ENCODE results near the gene SRP14. TPM values are rescaled to one million over a fixed set of nuclear protein-coding genes. Genes with fewer than 3 reads are reported as not detected.
A peak's percentile ranks its signal among the peaks of the same experiment; 100 is the strongest.
"Not testable (repeated sequence)": the region's sequence is repeated elsewhere in the genome, so short reads cannot be mapped to it uniquely, and the experiment has no call there.

Gene SRP14
- polyA plus RNA-seq, 1 experiment, result 305 TPM

- Histone ChIP-seq H3K36me3 (ENCODE audit: control insufficient read depth, insufficient read depth, low read length) (no peaks in the 10 kb centered on the region; the same call in 1 of the 2 replicates), H3K27me3 (ENCODE audit: control insufficient read depth, insufficient read depth, low read length) (no peaks in the 10 kb centered on the region), H3K4me3 (ENCODE audit: low read depth, low read length) (no peak overlapping the region)
- ChIA-PET CTCF (interaction anchor here (1.0 to 2.2 kb wide), 4 partner anchors 117 to 235 kb away, joined by 3 to 15 read pairs (median 4); no protein-coding TSS in a partner anchor), POLR2A (no interaction called here)
- TF ChIP-seq, protein P1, sequence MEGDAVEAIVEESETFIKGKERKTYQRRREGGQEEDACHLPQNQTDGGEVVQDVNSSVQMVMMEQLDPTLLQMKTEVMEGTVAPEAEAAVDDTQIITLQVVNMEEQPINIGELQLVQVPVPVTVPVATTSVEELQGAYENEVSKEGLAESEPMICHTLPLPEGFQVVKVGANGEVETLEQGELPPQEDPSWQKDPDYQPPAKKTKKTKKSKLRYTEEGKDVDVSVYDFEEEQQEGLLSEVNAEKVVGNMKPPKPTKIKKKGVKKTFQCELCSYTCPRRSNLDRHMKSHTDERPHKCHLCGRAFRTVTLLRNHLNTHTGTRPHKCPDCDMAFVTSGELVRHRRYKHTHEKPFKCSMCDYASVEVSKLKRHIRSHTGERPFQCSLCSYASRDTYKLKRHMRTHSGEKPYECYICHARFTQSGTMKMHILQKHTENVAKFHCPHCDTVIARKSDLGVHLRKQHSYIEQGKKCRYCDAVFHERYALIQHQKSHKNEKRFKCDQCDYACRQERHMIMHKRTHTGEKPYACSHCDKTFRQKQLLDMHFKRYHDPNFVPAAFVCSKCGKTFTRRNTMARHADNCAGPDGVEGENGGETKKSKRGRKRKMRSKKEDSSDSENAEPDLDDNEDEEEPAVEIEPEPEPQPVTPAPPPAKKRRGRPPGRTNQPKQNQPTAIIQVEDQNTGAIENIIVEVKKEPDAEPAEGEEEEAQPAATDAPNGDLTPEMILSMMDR (IDR thresholded peaks at IDR 0.05; ENCODE audit: insufficient read depth, low read depth, low read length), result no peak
- no peak for DNase-seq (ENCODE audit: low read depth)
Observed at GRCh38 chr15:40040770-40041169, 1.8 kb upstream of the SRP14 start.

- CTCF ChIA-PET, result interaction anchor here (1.0 to 3.2 kb wide), 7 partner anchors 10 to 236 kb away, joined by 3 to 15 read pairs (median 4); no protein-coding TSS in a partner anchor
- Histone ChIP-seq H3K4me3 (ENCODE audit: low read depth, low read length) (no peak overlapping the region), H3K36me3 (ENCODE audit: control insufficient read depth, insufficient read depth, low read length) (no peaks in the 10 kb centered on the region; the same call in 1 of the 2 replicates), H3K27me3 (ENCODE audit: control insufficient read depth, insufficient read depth, low read length) (no peaks in the 10 kb centered on the region)
- DNase-seq (ENCODE audit: low read depth), result no peak
- POLR2A ChIA-PET, result no interaction called here
- TF ChIP-seq, protein P1 (IDR thresholded peaks at IDR 0.05; ENCODE audit: insufficient read depth, low read depth, low read length), result no peak
Observed at GRCh38 chr15:40040293-40040635, 1.3 kb upstream of the SRP14 start.

DNA sequence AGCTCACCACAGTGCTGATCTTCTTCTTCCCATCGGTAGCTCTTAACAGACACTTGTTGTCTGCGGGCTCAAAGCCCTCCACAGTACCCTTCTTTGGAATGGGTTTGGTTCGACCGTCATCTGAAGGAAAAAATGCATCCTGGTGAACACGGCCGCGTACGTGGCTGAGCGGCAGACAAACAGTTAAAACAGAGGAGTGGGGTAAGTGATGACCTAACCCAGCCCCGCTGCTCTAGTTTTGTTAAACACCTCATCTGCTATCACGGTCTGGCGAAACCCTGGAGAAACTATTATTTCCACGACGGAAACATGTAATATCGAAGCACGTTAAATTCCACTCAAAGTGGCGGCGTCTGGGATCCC lies 725 bp downstream of the SRP14 start:
- POLR2A ChIA-PET, result no interaction called here
- H3K4me3 ChIP-seq (ENCODE audit: low read depth, low read length), result peak overlapping the region; percentile 99
- no peaks in the 10 kb centered on the region for H3K27me3 ChIP-seq (ENCODE audit: control insufficient read depth, insufficient read depth, low read length)
- CTCF ChIA-PET, result interaction anchor here (0.7 to 3.3 kb wide), 7 partner anchors 8 to 293 kb away, joined by 3 to 14 read pairs (median 3); partner anchors contain the start of gene BMF
- H3K36me3 ChIP-seq (ENCODE audit: control insufficient read depth, insufficient read depth, low read length), result peaks cover 2% of the 10 kb centered on the region
- TF ChIP-seq, protein P1 (IDR thresholded peaks at IDR 0.05; ENCODE audit: insufficient read depth, low read depth, low read length), result no peak
- DNase-seq (ENCODE audit: low read depth), result no peak

DNA sequence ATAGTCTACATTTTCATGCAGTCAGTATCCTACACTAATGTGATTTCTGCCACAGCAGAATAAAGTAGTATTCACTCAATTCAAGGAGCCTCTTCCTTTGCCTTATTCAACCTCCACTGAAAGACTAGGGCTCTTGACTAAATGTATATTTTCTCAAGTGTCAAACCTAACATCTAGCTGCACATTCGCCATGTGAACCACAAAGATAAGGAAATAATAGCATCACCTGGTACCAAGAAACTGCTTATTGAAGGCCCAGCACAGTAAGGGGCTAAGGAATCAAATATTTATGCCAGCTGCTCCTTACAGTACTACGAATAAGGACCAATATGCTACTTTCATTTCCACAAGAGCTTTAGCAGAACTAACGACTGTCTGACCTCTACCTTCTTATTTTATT lies 1.3 kb downstream of the SRP14 start:
- no peak for DNase-seq (ENCODE audit: low read depth)
- CTCF ChIA-PET, result interaction anchor here (0.7 to 3.3 kb wide), 10 partner anchors 9 to 292 kb away, joined by 3 to 14 read pairs (median 3); partner anchors contain the start of gene BMF
- TF ChIP-seq, protein P1 (IDR thresholded peaks at IDR 0.05; ENCODE audit: insufficient read depth, low read depth, low read length), result no peak
- H3K36me3 ChIP-seq (ENCODE audit: control insufficient read depth, insufficient read depth, low read length), result peaks cover 2% of the 10 kb centered on the region
- H3K4me3 ChIP-seq (ENCODE audit: low read depth, low read length), result peak overlapping the region; percentile 99
- POLR2A ChIA-PET, result interaction anchor here (0.5 kb wide), 1 partner anchor 141 kb away, joined by 4 read pairs; no protein-coding TSS in a partner anchor
- H3K27me3 ChIP-seq (ENCODE audit: control insufficient read depth, insufficient read depth, low read length), result no peaks in the 10 kb centered on the region

- H3K4me3 ChIP-seq (ENCODE audit: low read depth, low read length); POLR2A ChIA-PET; DNase-seq (ENCODE audit: low read depth); H3K27me3 ChIP-seq (ENCODE audit: control insufficient read depth, insufficient read depth, low read length); H3K36me3 ChIP-seq (ENCODE audit: control insufficient read depth, insufficient read depth, low read length): not testable (repeated sequence)
- CTCF ChIA-PET, result interaction anchor here (0.9 to 3.3 kb wide), 4 partner anchors 9 to 182 kb away, joined by 3 to 11 read pairs (median 6); no protein-coding TSS in a partner anchor
Observed at GRCh38 chr15:40035182-40035581, 3.8 kb downstream of the SRP14 start.
